ENCODE measurements around the gene SYNRG.

Gene SYNRG

GRCh38 chr17:37476431-37477120 is 132.6 kb downstream of the SYNRG start:
- no peak for DNase-seq (ENCODE audit: low spot score)

GRCh38 chr17:37475731-37476420 is 133.3 kb downstream of the SYNRG start:
- no peak for DNase-seq (ENCODE audit: low spot score)

GRCh38 chr17:37470181-37470580 is 139.0 kb downstream of the SYNRG start:
- no peak for DNase-seq (ENCODE audit: low spot score)

- DNase-seq (ENCODE audit: low spot score) = no peak
These were observed 142.7 kb downstream of the SYNRG start for GRCh38 chr17:37466471-37466870.

GRCh38 chr17:37465069-37465616 is 144.1 kb downstream of the SYNRG start:
- DNase-seq (ENCODE audit: low spot score) = peak; percentile 90
